ENCODE results near the gene CAMK4.

CAMK4 gene

DNA sequence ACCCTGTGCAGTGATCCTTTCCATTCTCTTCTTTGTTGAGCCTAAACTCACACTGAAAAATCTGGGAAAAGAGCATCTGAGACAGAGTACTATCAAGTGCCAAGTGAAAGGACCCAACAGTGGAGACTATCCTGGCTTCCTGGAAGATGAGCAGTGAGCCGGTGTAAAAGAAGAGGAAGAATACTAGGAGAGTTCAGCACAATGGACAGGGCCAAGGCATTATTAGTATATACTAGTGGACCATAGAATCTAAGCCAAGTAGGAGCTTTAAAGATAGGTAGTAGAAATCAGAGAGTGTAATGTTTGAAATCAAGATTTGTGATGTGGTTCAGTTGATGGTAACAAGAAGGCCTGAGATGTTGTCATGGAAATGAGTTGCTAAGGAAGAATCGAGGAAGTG, 140.8 kb downstream of the CAMK4 start:
- no peaks in the 10 kb centered on the region for H3K27me3 ChIP-seq
- H3K4me3 ChIP-seq = no peak overlapping the region
- no peaks in the 10 kb centered on the region for H3K4me1 ChIP-seq
- H3K36me3 ChIP-seq = no peaks in the 10 kb centered on the region
- TF ChIP-seq Cebpa-rat (IDR thresholded peaks at IDR 0.05) = no peak
- no peaks in the 10 kb centered on the region for H3K9me3 ChIP-seq
- H3K27ac ChIP-seq = no peak overlapping the region
- no peaks in the 10 kb centered on the region for H4K20me1 ChIP-seq
- H3K4me2 ChIP-seq = no peak overlapping the region
- no peak overlapping the region for H3K9ac ChIP-seq

DNA sequence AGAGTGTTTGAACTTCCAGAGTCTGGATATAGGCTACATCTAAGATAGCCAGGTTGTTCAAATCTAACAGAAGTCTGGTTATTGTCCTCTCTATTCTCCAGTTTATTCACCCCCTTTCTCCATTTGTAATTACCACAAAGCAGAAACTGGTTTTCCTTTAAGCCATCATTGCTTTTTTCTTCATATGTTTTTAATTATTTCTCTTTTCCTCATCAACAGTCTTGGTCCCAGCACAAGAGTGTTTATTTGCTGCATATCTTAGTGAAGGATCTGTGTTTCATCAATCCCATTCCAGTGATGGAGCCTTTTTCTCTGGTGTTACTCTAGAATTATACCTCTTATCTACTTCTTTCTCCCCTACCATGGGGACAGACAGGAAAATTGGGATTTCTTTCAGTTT, 142.2 kb downstream of the CAMK4 start:
- Histone ChIP-seq H3K9ac (no peak overlapping the region), H3K4me1 (no peaks in the 10 kb centered on the region), H3K27me3 (no peaks in the 10 kb centered on the region), H3K4me2 (no peak overlapping the region), H3K4me3 (no peak overlapping the region), H3K36me3 (no peaks in the 10 kb centered on the region), H3K27ac (no peak overlapping the region), H3K9me3 (no peaks in the 10 kb centered on the region), H4K20me1 (no peaks in the 10 kb centered on the region)
- TF ChIP-seq Cebpa-rat (IDR thresholded peaks at IDR 0.05) = no peak

DNA sequence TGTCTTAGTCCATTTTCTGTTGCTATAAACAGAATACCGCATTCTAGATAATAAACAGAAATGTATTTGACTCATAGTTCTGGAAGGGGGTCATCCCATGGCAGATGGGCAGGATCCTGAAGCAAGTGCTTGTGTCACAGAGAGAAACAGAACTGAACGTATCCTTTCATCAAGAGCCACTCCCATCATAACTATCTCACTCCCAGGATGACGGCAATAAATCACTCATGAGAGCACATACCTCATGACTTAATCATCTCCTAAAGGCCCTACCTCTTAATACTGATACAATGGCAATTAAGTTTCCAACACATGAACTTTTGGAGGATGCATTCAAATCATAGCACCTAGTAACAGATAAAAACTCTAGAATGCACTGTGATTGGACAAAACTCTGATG, 142.9 kb downstream of the CAMK4 start:
- Histone ChIP-seq H3K4me1 (no peaks in the 10 kb centered on the region), H4K20me1 (no peaks in the 10 kb centered on the region), H3K9me3 (no peaks in the 10 kb centered on the region), H3K4me3 (no peak overlapping the region), H3K4me2 (no peak overlapping the region), H3K36me3 (no peaks in the 10 kb centered on the region), H3K27ac (no peak overlapping the region), H3K27me3 (no peaks in the 10 kb centered on the region), H3K9ac (no peak overlapping the region)
- TF ChIP-seq Cebpa-rat (IDR thresholded peaks at IDR 0.05) = no peak

DNA sequence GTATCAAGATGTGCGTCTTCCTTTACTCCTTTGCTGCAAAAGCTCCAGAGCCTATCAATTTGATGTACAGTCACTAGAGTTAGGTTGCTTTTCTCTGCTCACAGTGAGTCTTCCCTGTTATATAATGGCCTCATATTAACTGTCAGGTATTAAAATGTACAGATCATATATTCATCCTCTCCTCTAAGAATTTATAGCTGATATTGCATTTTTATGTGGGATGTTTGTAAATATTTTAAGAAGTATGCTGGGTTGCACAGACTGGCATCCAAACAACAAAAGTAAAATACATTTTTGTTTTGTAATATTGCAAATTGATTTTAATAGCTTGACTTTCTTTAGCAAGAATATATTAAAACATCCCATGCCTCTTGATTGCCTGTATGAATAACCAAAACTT, 148.6 kb downstream of the CAMK4 start:
- Histone ChIP-seq H3K27ac (no peak overlapping the region), H3K4me1 (no peaks in the 10 kb centered on the region), H3K9ac (no peak overlapping the region), H3K36me3 (no peaks in the 10 kb centered on the region), H3K27me3 (no peaks in the 10 kb centered on the region), H4K20me1 (no peaks in the 10 kb centered on the region), H3K9me3 (no peaks in the 10 kb centered on the region), H3K4me2 (no peak overlapping the region), H3K4me3 (no peak overlapping the region)
- no peak for TF ChIP-seq Cebpa-rat (IDR thresholded peaks at IDR 0.05)

DNA sequence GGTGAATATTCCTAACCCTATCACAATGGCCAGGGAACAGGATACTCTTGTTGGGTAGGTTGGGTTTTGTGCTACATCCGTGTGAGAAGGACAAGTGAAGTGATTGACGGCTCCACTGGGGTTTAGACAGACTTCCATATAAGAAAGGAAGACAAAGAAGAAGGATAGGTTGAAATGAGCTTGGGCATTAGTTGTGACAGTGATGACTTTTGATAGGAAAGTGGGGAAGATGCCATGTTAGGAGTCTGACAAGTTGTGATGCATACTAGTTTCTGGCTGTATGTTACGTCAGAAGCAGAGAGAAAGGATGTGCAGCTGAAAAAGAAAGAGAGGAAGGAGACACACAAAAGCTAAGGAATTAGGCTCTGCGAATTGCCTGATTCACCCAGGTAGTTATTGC, 150.2 kb downstream of the CAMK4 start:
- no peaks in the 10 kb centered on the region for H4K20me1 ChIP-seq
- H3K36me3 ChIP-seq = no peaks in the 10 kb centered on the region
- TF ChIP-seq Cebpa-rat (IDR thresholded peaks at IDR 0.05) = no peak
- H3K9me3 ChIP-seq = no peaks in the 10 kb centered on the region
- H3K4me2 ChIP-seq = no peak overlapping the region
- no peaks in the 10 kb centered on the region for H3K4me1 ChIP-seq
- no peak overlapping the region for H3K4me3 ChIP-seq
- no peak overlapping the region for H3K9ac ChIP-seq
- no peak overlapping the region for H3K27ac ChIP-seq
- H3K27me3 ChIP-seq = no peaks in the 10 kb centered on the region

DNA sequence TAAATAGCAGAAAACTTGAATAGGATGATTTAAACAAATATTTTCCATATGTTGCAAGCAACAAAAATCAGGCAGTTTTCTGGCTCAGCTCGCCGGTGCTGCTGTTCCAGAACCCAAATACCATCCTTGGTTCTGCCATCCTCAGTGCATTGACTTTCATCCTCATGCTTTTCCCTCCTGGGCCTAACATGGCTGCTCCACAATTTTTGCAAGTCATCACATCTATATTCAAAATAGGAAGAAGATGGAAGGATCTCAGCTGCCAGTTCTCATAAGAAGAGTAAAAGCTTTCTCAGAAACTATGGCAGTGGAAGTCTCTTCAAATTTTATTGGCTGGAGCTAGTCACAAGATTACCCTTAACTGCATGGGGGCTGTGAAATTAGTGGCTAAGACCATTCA, 151.5 kb downstream of the CAMK4 start:
- Histone ChIP-seq H3K9ac (no peak overlapping the region), H3K4me3 (no peak overlapping the region), H3K27ac (no peak overlapping the region), H3K36me3 (no peaks in the 10 kb centered on the region), H3K4me2 (no peak overlapping the region), H3K4me1 (no peaks in the 10 kb centered on the region), H3K9me3 (no peaks in the 10 kb centered on the region), H3K27me3 (no peaks in the 10 kb centered on the region), H4K20me1 (no peaks in the 10 kb centered on the region)
- no peak for TF ChIP-seq Cebpa-rat (IDR thresholded peaks at IDR 0.05)

DNA sequence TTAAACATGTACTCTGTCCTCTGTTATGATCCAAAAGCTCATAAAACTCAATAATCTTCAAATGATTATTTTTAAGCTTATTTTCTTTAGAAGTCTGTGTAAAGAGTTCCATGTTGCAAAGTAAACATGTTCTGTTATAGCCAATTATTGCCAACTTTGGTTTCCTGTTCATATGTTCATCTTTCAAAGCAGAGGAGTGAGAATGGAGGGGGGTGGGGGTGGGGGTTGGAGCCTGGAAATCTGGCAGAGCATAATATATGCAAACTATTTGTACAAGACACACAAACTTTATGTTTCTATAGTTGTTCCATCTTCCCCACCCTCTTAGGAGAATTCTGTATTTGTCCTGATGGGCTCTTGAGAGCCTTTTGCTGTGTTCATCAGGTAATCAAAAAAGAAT, 153.1 kb downstream of the CAMK4 start:
- Histone ChIP-seq H3K4me2 (no peak overlapping the region), H3K4me1 (no peaks in the 10 kb centered on the region), H3K27ac (no peak overlapping the region), H3K36me3 (no peaks in the 10 kb centered on the region), H4K20me1 (no peaks in the 10 kb centered on the region), H3K9ac (no peak overlapping the region), H3K9me3 (no peaks in the 10 kb centered on the region), H3K4me3 (no peak overlapping the region), H3K27me3 (no peaks in the 10 kb centered on the region)
- no peak for TF ChIP-seq Cebpa-rat (IDR thresholded peaks at IDR 0.05)

DNA sequence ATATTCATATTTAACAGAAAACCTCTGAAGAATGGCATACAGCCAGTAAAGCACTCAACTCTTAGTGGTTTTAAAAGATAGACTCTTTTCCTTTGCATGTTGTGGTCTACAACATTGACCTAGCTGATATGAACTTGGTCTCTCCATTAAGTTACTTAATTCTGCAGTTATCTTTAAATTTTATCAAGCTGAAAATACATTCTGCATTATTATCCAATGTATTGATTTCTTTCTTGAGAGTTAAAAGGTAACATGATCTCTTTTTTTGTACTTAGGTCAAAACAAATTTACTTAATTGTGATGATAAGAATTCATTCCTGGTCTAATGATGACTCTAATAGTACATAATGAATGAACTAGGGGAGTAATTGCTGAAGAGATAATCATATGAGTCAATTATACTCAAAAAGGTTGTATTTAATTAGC, 155.2 kb downstream of the CAMK4 start:
- H3K9me3 ChIP-seq = no peaks in the 10 kb centered on the region
- H4K20me1 ChIP-seq = no peaks in the 10 kb centered on the region
- H3K4me2 ChIP-seq = no peak overlapping the region
- no peaks in the 10 kb centered on the region for H3K36me3 ChIP-seq
- H3K9ac ChIP-seq = no peak overlapping the region
- no peaks in the 10 kb centered on the region for H3K27me3 ChIP-seq
- H3K4me3 ChIP-seq = no peak overlapping the region
- H3K4me1 ChIP-seq = no peaks in the 10 kb centered on the region
- H3K27ac ChIP-seq = no peak overlapping the region
- no peak for TF ChIP-seq Cebpa-rat (IDR thresholded peaks at IDR 0.05)

DNA sequence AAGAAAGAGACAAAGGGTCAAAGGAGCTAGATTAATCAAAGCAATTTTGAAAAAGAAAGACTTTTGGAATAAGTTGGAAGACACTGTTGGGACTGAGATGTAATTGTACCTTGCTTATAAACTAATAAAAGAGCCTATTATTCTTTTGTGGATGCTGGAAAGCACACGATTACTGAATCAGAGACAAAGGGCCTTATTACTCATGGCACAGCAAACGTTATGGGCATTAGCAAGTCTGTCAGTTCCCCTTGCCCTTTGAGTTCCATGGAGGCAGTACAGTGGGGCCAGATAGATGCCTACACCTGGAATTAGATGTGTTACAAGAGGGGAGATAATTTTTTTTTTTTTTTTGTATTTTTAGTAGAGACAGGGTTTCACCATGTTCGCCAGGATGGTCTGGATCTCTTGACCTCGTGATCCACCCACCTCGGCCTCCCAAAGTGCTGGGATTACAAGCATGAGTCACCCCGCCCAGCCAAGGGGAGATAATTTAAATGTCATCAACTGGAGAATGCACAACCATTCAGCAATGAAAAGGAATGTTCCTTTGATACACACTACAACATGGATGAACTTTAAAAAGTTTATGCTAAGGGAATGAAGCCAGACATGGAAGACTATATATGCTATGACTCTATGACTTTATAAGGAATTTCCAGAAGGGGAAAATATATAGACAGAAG, 159.2 kb downstream of the CAMK4 start:
- Histone ChIP-seq H3K4me1 (no peaks in the 10 kb centered on the region), H4K20me1 (no peaks in the 10 kb centered on the region), H3K36me3 (no peaks in the 10 kb centered on the region), H3K27ac (no peak overlapping the region), H3K4me2 (no peak overlapping the region), H3K9me3 (no peaks in the 10 kb centered on the region), H3K4me3 (no peak overlapping the region), H3K9ac (no peak overlapping the region), H3K27me3 (no peaks in the 10 kb centered on the region)
- no peak for TF ChIP-seq Cebpa-rat (IDR thresholded peaks at IDR 0.05)

DNA sequence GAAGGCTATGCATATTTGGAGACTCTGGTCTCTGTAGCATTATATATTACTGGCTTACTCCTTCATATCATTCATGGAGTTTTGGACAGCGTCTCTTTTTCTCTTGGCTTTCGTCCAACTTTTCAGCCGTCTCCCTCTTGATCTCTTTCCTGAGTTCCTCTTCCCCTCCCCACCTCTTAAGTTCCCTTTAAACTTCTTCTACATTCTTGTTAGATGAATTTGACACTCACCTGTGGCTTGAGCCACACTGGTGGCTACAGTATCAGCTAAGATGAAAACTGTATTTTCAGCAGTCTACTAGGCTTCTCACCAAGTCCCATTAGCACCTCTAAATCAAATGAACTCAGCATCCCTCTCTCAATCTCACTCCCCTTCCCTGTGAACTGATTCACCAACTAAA, 160.0 kb downstream of the CAMK4 start:
- Histone ChIP-seq H3K36me3 (no peaks in the 10 kb centered on the region), H3K27ac (no peak overlapping the region), H3K4me3 (no peak overlapping the region), H3K9ac (no peak overlapping the region), H3K4me2 (no peak overlapping the region), H3K4me1 (no peaks in the 10 kb centered on the region), H3K9me3 (no peaks in the 10 kb centered on the region), H3K27me3 (no peaks in the 10 kb centered on the region), H4K20me1 (no peaks in the 10 kb centered on the region)
- TF ChIP-seq Cebpa-rat (IDR thresholded peaks at IDR 0.05) = no peak

DNA sequence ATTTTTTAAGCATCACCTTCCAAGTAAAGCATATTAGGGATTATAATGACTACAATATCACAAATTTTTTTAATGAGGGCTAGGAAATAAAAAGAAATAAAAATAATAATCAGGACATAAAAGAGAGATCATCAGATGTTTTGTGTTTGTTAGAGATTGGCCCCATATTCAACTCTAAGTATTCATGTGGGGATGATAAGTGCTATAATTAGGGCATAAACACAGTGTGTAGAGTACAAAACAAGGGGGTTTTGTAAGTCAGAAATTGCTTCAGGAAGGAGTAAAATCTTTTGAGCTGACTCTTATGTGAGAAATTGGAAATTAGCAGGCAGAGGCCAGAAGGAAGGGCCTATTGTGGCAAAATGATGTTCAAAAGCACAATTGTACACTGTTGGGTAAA, 160.9 kb downstream of the CAMK4 start:
- H3K4me3 ChIP-seq = no peak overlapping the region
- no peak for TF ChIP-seq Cebpa-rat (IDR thresholded peaks at IDR 0.05)
- no peak overlapping the region for H3K9ac ChIP-seq
- no peaks in the 10 kb centered on the region for H4K20me1 ChIP-seq
- H3K4me1 ChIP-seq = no peaks in the 10 kb centered on the region
- no peaks in the 10 kb centered on the region for H3K36me3 ChIP-seq
- H3K4me2 ChIP-seq = no peak overlapping the region
- no peaks in the 10 kb centered on the region for H3K9me3 ChIP-seq
- no peak overlapping the region for H3K27ac ChIP-seq
- no peaks in the 10 kb centered on the region for H3K27me3 ChIP-seq
